Stimulated activated CD4-positive, alpha-beta T cell treated with anti-CD3 and anti-CD28 coated beads, Interleukin-12 subunit alpha, Interleukin-12 subunit beta, amount 100 ng/mL, for 4 hours (primary cell): ENCODE results near the gene ACVRL1.

Experiments
- DNase-seq: peaks from one replicate; pipeline ENCODE4 v3.0.0-alpha.2; 2020

ACVRL1 gene

GRCh38 chr12:51944608-51945233 is 37.4 kb downstream of the ACVRL1 start:
- DNase-seq: no peak

DNA sequence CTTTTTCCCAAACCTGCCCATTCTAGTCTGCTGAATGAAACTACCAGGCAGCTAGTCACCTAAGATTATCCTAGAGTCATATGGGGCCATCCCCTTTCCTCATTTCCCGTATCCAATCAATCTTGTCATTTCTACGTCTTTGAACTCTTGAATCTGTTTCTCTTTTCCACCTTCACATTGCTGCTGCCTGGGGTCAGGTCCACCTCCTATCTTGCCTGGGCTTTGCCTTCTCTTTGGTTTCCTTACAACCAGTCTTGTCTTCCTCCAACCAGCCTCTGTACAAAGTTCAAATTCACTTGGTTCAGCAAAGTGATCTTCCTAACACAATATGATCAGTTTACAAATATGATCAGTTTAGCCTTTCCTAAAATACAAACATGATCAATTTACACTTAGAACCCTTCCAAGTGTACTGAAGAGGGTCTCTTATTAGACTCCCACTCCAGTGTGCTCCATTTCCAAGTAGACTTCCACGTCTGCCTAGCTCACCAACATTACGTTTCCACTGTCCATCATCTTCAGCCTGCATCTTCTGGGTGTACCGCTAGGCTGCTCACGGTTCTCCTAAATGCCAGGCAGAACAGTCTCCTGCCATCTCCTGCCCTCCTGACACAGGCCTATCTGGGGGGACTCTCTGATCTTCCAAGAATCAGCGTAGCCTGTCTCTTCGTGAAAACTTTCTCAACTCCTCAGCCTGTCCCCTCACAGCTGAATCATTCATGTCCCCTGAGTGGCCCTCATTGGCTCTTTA is 40.1 kb downstream of the ACVRL1 start:
- no peak for DNase-seq

DNA sequence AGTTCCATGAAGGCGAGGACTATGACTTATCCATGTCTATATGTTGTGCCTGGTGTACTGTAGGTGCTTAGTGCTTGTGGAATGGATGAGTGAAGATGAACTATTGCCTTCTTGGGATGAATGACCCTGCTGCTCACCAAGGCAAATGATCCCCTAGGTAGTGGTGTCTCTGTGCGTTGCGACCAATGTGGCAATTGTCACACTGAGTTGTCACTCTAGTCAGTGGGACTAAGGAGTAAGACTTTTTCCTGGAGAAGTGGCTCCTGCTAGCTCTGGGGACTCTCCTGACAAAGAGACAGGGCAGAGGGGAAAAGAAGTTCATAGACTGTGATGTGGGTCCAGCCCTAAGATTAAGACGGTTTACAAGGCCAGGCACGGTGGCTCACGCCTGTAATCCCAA is 40.8 kb downstream of the ACVRL1 start:
- DNase-seq: no peak

GRCh38 chr12:51949342-51950030 is 42.2 kb downstream of the ACVRL1 start:
- no peak for DNase-seq

- DNase-seq: no peak
Measured at GRCh38 chr12:51950682-51951198, 43.4 kb downstream of the ACVRL1 start.

DNA sequence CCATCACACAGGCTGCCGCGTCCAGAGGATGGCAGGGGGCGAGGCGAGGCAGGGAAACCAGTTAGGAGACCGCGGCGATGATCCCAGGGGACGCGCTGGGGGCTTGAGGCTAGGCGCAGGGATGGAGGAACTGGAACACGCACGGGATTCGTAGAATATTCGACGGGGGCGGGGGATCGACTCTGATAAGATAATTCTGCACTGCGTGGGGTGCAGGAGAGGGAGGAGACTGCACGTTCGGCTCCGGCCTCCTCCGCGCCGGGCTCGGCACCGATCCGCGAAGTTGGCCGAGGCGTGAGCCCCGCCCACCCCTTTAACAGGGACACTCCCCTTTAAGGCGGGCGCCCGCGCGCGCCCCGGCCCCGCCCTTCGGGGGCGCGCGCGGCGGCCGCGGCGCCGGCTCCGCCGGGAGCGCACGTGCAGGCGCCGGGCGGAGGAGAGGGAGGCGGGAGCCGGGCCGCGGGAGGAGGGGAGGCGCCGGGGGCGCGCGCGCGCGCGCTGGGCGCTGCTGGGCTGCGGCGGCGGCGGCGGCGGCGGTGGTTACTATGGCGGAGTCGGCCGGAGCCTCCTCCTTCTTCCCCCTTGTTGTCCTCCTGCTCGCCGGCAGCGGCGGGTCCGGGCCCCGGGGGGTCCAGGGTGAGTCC is 44.0 kb downstream of the ACVRL1 start, which contains the start of gene ACVR1B:
ACVR1B (plus strand) TSS at position 501 of the 644 bp plus-strand sequence; CDS start at position 546, 45 bp downstream.
- DNase-seq: peak; percentile 87

DNA sequence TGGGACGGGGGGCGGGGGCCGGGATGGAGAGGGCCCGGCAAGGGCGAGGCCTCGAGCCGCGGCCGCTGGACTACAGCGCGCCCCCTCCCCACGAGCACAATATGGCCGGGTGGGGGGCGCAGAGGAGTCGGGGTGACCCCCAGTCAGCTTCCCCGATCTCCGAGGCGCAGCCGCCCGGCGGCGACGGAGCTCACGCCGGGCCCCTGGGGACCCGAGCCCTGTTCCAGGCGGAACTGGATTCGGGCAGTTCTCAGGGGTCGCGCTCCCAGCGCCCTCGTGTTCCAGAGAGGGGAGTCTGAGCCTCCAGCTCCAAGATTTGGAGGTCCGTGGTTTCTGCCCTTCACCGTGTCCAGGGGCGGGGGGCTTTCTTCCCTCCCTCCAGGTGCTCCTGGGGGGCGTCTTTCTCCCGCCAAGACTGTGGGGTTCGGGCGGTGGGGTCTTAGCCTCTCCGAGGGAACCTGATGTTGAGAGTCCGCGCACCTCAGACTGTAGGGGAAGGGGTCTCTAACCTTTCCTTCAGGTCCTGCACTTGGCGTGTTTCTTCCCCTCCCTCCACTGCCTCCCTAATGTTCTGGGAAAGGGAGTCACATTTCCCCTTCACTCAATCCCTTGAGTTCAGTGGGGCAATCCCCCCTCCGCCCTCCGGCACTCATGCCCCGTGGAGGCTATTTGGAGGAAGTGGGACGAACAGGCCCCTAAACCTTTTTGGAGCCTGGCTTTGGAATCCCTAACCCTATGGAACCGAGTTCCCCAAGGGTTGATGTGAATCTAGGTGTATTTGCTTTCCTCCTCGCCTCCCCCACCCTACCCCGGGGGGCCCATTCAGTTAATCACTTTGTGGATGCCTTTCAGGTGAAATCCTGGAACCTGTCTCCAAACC is 44.8 kb downstream of the ACVRL1 start:
- DNase-seq: peak; percentile 9

GRCh38 chr12:51953089-51953488 is 45.8 kb downstream of the ACVRL1 start:
- DNase-seq: no peak

GRCh38 chr12:51953864-51954263 is 46.6 kb downstream of the ACVRL1 start:
- DNase-seq: no peak

DNA sequence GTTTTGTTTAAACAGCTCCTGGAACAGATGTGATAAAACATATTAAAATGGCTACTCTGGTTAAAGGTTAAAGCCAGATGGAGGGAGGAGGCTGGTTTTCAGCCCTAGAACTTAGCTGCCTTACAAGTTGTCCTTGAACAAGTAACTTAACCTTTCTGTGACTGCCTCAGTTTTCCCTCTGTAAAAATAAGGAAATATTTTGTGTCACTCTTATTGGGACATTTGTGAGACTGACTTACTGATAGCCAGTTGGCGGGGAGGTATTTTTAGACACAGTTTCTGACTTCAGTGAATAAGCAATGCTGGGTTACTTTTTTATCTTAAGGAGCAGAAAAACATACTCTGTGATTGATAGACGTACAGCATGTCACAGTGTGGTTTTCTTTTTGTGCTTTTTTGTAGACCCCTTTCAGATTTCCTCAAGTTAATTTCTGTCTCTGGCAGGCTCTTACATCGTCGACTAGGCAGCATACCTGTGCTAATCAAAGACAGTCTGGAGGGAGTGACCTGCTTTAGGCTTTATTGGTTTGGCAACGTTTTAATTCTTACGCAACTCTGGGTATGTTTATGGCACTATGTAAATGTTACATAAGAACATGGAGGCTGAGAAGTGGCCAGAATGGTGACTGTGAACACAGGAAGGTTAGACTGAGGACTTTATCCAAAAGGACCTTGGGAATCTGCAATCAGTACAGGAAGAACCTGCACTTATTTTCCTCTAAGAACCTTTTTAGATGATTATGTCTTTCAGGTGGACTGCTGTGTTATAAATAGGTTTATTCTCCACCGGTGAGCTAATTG is 47.5 kb downstream of the ACVRL1 start:
- no peak for DNase-seq

GRCh38 chr12:51955702-51956101 is 48.4 kb downstream of the ACVRL1 start:
- no peak for DNase-seq

GRCh38 chr12:51958542-51958941 is 51.2 kb downstream of the ACVRL1 start:
- DNase-seq: no peak

- no peak for DNase-seq
Measured at GRCh38 chr12:51959211-51959610, 51.9 kb downstream of the ACVRL1 start.

DNA sequence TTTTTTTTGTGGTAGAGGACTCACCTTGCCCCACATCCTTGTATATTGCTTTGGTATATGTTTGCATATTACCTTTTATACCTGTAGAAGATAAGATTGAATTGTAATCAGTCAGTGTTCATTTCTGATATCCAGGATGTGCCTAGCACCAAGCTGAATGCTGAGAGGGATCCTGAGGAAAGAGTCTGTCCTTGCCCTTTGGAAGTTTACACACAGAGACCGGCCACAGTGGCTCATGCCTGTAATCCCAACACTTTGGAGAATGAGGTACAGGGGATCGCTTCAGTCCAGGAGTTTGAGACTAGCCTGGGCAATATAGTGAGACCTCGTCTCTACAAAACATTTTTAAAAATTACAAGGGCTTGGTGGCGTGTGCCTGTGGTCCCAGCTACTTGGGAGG is 52.6 kb downstream of the ACVRL1 start:
- no peak for DNase-seq

DNA sequence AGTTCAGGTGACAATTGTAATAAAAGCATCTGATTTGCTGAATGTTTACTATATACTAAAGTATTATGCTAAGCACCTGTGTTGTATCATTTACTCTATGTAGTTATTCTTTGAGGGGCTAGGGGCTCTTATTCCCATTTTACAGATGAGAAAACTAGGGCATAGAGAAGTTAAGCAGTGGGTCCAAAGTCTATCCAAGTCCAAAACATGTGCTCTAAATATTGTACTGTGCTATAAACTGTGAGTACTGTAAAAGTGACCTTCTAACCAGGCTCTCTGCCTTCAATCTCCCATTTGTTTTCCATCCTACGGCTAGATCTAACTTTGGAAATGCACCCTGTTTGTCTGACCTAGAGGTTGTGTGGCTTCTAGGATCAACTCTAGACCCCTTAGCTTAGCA is 53.2 kb downstream of the ACVRL1 start:
- no peak for DNase-seq

DNA sequence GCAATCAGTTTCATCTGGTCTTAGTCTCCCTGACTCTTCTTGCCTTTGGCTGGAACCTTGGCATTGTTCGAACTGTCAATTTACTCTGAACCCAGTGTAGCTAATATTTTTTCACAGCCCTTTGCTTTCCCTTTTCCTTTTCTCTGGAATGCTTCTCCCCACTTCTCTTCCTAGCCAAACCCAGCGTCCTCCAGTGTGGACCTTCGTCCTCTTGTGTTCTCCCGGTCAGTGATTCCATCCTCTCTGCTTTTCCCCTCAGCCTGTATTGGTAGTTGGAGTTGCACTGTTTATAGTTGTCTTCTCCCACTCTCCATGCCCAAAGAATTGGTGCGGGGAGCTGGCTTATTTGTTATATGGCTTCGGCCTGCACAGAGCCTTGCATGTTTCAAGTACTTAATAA is 53.6 kb downstream of the ACVRL1 start:
- DNase-seq: no peak

GRCh38 chr12:51961834-51962233 is 54.5 kb downstream of the ACVRL1 start:
- DNase-seq: no peak

DNA sequence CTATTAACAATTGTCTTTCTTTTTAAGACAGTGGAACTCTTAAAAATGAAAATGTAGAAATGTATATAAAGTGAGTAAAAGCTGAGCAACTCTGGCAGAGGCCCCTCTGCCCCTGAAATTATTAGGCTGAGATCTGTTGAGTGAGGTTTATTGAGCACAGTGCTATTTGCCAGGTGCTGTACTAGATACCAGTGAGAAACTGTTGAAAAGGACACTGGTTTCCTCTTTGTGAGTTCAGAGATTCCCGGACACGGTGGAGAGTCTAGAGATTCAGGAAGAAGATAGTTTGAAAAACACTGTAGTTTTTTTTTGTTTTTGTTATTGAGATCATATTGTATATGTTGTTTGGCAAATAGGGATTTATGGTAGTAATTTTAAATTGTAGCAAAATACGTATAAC is 55.4 kb downstream of the ACVRL1 start:
- no peak for DNase-seq

GRCh38 chr12:51963477-51963876 is 56.2 kb downstream of the ACVRL1 start:
- no peak for DNase-seq

DNA sequence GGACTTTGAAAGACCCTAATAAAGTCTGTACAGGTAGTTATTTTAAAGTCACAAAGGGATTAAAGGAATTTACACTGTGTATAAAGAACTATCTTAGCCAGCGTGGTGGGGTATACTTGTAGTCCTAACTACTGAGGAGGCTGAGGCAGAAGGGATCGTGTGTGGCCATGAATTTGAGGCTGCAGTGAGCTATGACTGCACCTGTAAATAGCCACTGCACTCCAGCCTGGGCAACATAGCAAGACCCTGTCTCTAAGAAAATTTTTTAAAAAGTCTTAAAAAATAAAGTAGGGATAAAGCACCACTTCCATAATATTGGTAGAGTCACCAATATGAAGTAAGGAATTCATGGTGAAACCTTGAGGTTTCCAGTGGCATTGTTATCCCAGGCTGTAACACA is 62.3 kb downstream of the ACVRL1 start:
- no peak for DNase-seq

- DNase-seq: no peak
Measured at GRCh38 chr12:51970904-51971646, 63.8 kb downstream of the ACVRL1 start.
